ENCODE data around the gene SLC44A5.
"Not testable (repeated sequence)": the region's sequence is repeated elsewhere in the genome, so short reads cannot be mapped to it uniquely, and the experiment has no call there.

DNA sequence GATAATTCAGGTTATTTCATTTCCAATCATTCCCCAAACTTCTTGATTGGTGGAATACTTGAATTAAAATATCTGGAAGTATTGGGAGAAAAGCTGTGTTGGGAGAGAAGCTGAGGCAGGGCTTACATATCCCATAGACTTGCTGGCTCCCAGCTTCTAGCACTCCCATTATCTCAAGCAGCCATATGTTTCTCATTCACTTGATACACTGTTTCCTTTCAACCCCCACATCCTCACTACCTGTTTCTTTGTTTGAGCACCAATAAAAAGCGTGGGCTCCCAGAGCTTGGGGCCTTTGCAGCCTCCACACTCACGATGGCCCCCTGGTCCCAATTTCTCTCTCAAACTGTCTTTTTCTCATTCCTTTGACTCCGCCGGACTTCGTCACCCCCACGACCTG lies 256.6 kb downstream of the SLC44A5 start:
- TF ChIP-seq, protein P1, sequence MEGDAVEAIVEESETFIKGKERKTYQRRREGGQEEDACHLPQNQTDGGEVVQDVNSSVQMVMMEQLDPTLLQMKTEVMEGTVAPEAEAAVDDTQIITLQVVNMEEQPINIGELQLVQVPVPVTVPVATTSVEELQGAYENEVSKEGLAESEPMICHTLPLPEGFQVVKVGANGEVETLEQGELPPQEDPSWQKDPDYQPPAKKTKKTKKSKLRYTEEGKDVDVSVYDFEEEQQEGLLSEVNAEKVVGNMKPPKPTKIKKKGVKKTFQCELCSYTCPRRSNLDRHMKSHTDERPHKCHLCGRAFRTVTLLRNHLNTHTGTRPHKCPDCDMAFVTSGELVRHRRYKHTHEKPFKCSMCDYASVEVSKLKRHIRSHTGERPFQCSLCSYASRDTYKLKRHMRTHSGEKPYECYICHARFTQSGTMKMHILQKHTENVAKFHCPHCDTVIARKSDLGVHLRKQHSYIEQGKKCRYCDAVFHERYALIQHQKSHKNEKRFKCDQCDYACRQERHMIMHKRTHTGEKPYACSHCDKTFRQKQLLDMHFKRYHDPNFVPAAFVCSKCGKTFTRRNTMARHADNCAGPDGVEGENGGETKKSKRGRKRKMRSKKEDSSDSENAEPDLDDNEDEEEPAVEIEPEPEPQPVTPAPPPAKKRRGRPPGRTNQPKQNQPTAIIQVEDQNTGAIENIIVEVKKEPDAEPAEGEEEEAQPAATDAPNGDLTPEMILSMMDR (IDR thresholded peaks at IDR 0.05; ENCODE audit: low read depth, low read length, missing input control): not testable (repeated sequence)
- TF ChIP-seq, protein P2, sequence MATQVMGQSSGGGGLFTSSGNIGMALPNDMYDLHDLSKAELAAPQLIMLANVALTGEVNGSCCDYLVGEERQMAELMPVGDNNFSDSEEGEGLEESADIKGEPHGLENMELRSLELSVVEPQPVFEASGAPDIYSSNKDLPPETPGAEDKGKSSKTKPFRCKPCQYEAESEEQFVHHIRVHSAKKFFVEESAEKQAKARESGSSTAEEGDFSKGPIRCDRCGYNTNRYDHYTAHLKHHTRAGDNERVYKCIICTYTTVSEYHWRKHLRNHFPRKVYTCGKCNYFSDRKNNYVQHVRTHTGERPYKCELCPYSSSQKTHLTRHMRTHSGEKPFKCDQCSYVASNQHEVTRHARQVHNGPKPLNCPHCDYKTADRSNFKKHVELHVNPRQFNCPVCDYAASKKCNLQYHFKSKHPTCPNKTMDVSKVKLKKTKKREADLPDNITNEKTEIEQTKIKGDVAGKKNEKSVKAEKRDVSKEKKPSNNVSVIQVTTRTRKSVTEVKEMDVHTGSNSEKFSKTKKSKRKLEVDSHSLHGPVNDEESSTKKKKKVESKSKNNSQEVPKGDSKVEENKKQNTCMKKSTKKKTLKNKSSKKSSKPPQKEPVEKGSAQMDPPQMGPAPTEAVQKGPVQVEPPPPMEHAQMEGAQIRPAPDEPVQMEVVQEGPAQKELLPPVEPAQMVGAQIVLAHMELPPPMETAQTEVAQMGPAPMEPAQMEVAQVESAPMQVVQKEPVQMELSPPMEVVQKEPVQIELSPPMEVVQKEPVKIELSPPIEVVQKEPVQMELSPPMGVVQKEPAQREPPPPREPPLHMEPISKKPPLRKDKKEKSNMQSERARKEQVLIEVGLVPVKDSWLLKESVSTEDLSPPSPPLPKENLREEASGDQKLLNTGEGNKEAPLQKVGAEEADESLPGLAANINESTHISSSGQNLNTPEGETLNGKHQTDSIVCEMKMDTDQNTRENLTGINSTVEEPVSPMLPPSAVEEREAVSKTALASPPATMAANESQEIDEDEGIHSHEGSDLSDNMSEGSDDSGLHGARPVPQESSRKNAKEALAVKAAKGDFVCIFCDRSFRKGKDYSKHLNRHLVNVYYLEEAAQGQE (IDR thresholded peaks at IDR 0.05): not testable (repeated sequence)
- TF ChIP-seq, protein P3, sequence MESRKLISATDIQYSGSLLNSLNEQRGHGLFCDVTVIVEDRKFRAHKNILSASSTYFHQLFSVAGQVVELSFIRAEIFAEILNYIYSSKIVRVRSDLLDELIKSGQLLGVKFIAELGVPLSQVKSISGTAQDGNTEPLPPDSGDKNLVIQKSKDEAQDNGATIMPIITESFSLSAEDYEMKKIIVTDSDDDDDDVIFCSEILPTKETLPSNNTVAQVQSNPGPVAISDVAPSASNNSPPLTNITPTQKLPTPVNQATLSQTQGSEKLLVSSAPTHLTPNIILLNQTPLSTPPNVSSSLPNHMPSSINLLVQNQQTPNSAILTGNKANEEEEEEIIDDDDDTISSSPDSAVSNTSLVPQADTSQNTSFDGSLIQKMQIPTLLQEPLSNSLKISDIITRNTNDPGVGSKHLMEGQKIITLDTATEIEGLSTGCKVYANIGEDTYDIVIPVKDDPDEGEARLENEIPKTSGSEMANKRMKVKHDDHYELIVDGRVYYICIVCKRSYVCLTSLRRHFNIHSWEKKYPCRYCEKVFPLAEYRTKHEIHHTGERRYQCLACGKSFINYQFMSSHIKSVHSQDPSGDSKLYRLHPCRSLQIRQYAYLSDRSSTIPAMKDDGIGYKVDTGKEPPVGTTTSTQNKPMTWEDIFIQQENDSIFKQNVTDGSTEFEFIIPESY (IDR thresholded peaks at IDR 0.05): not testable (repeated sequence)
- TF ChIP-seq, protein P4, sequence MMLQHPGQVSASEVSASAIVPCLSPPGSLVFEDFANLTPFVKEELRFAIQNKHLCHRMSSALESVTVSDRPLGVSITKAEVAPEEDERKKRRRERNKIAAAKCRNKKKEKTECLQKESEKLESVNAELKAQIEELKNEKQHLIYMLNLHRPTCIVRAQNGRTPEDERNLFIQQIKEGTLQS (IDR thresholded peaks at IDR 0.05): not testable (repeated sequence)
- not testable (repeated sequence) for TF ChIP-seq RAD21, RXRA, JUND (IDR thresholded peaks at IDR 0.05)
- TF ChIP-seq, protein P5, sequence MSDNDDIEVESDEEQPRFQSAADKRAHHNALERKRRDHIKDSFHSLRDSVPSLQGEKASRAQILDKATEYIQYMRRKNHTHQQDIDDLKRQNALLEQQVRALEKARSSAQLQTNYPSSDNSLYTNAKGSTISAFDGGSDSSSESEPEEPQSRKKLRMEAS (IDR thresholded peaks at IDR 0.05): not testable (repeated sequence)
